ENCODE measurements around the gene NLK. TPM values are rescaled to one million over a fixed set of nuclear protein-coding genes. Genes with fewer than 3 reads are reported as not detected.

Gene NLK
- total RNA-seq, 1 donor from 2014 or later: 13.3 TPM

DNA sequence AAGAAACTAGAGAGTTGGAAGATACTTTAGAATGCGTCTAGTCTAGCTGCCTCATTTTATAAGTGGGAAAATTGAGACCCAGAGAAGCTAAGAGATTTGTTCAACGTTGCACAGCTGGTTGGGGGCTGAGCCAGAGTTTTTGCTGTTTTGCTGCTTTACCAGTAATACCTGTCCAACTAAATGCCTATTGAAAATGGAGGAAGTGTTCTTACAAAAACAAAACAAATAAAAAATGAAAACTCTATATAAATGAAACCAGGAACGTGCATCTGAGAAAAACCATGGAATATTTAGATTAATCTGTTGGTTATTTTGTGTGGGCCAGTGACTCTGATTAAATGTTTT lies 13.8 kb downstream of the NLK start:
- Histone ChIP-seq H3K4me3 (no peak overlapping the region), H3K4me1 (peaks cover 53% of the 10 kb centered on the region), H3K36me3 (no peaks in the 10 kb centered on the region), H3K9me3 (no peaks in the 10 kb centered on the region), H3K27ac (no peak overlapping the region), H3K27me3 (no peaks in the 10 kb centered on the region)
- TF ChIP-seq POLR2AphosphoS5 (IDR thresholded peaks at IDR 0.05; ENCODE audit: insufficient read depth in 1 of 2, low read depth in 1 of 2): no peak
- no peak for TF ChIP-seq POLR2A (IDR thresholded peaks at IDR 0.05)
- TF ChIP-seq, protein P1, sequence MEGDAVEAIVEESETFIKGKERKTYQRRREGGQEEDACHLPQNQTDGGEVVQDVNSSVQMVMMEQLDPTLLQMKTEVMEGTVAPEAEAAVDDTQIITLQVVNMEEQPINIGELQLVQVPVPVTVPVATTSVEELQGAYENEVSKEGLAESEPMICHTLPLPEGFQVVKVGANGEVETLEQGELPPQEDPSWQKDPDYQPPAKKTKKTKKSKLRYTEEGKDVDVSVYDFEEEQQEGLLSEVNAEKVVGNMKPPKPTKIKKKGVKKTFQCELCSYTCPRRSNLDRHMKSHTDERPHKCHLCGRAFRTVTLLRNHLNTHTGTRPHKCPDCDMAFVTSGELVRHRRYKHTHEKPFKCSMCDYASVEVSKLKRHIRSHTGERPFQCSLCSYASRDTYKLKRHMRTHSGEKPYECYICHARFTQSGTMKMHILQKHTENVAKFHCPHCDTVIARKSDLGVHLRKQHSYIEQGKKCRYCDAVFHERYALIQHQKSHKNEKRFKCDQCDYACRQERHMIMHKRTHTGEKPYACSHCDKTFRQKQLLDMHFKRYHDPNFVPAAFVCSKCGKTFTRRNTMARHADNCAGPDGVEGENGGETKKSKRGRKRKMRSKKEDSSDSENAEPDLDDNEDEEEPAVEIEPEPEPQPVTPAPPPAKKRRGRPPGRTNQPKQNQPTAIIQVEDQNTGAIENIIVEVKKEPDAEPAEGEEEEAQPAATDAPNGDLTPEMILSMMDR (IDR thresholded peaks at IDR 0.05): no peak
- no peak for DNase-seq (ENCODE audit: extremely low spot score in 2 of 2)
- intact Hi-C loops (cut with DNase I): no loop called here

DNA sequence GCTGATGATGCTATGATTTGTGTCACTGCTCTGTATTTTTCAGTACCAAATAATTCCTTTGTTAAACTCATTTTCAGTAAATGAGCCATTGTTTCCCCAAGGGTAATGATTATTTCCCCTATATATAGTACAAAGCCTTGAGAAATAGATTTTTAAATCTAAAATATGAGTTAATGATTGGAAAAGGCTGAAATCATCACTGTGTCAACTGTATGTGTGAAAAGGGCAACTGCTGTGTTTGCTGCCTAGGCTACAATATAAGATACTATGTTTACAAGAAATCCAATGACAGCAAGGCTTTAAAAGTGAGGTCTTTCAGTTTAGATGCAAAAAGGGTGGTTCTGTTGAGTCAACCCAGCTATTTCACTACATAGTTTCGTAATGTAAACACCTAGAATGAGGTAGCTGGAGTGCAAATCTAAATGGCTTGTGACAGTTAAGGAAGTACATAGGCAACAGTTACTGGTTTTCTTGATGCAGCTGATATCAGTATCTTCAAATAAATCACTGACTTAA lies 15.3 kb downstream of the NLK start:
- peaks cover 38% of the 10 kb centered on the region for H3K4me1 ChIP-seq
- H3K9me3 ChIP-seq: no peaks in the 10 kb centered on the region
- DNase-seq (ENCODE audit: extremely low spot score in 2 of 2): no peak
- intact Hi-C loops (cut with DNase I): no loop called here
- H3K36me3 ChIP-seq: no peaks in the 10 kb centered on the region
- TF ChIP-seq POLR2AphosphoS5 (IDR thresholded peaks at IDR 0.05; ENCODE audit: insufficient read depth in 1 of 2, low read depth in 1 of 2) (no peak), POLR2A (IDR thresholded peaks at IDR 0.05) (no peak)
- TF ChIP-seq, protein P1 (IDR thresholded peaks at IDR 0.05): no peak
- H3K4me3 ChIP-seq: no peak overlapping the region
- no peaks in the 10 kb centered on the region for H3K27me3 ChIP-seq
- H3K27ac ChIP-seq: no peak overlapping the region

DNA sequence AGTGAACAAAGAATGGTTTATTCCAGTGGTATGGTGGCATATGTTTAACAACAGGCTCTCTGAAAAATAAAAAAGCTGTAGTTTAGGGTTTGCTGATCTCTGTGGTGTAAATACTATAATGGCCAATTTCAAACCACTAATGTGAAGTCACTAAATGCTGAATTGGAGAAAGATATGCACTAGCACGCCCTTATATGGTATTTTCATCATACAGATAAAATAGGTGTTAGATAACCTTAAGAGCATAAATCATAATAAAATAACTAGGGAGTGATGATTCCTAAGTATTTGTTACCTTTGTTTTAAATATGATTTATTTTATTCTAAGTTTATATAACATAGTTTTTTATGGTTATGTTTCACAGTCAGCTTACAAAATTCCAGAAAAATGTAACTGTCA lies 17.2 kb downstream of the NLK start:
- TF ChIP-seq POLR2AphosphoS5 (IDR thresholded peaks at IDR 0.05; ENCODE audit: insufficient read depth in 1 of 2, low read depth in 1 of 2) (no peak), POLR2A (IDR thresholded peaks at IDR 0.05) (no peak)
- TF ChIP-seq, protein P1 (IDR thresholded peaks at IDR 0.05): no peak
- no peak overlapping the region for H3K27ac ChIP-seq
- peaks cover 27% of the 10 kb centered on the region for H3K4me1 ChIP-seq
- intact Hi-C loops (cut with DNase I): no loop called here
- no peaks in the 10 kb centered on the region for H3K27me3 ChIP-seq
- H3K36me3 ChIP-seq: no peaks in the 10 kb centered on the region
- no peak overlapping the region for H3K4me3 ChIP-seq
- DNase-seq (ENCODE audit: extremely low spot score in 2 of 2): no peak
- H3K9me3 ChIP-seq: no peaks in the 10 kb centered on the region

DNA sequence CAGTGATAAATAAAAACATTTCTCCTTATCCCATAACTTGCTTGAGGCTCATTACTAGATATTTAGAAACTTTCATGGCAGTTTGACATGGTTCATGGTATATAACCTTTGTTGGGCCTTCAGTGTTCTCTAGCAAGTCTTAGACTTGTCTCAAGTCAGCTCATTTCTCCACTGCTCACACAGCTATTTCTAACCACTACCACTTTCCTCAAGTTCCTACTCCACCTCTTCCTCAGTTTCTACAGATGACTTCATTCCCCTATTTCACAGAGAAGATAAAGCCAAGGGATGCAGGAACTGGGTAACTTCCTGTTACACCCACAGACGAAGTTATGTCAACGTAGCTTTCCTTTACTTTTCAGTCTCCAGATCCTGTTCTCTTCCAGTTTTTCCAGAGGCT lies 23.2 kb downstream of the NLK start:
- H3K36me3 ChIP-seq: no peaks in the 10 kb centered on the region
- H3K27me3 ChIP-seq: no peaks in the 10 kb centered on the region
- intact Hi-C loops (cut with DNase I): no loop called here
- H3K4me1 ChIP-seq: no peaks in the 10 kb centered on the region
- no peak for TF ChIP-seq POLR2A (IDR thresholded peaks at IDR 0.05)
- TF ChIP-seq, protein P1 (IDR thresholded peaks at IDR 0.05): no peak
- TF ChIP-seq POLR2AphosphoS5 (IDR thresholded peaks at IDR 0.05; ENCODE audit: insufficient read depth in 1 of 2, low read depth in 1 of 2): no peak
- H3K27ac ChIP-seq: no peak overlapping the region
- no peak for DNase-seq (ENCODE audit: extremely low spot score in 2 of 2)
- no peak overlapping the region for H3K4me3 ChIP-seq
- no peaks in the 10 kb centered on the region for H3K9me3 ChIP-seq

DNA sequence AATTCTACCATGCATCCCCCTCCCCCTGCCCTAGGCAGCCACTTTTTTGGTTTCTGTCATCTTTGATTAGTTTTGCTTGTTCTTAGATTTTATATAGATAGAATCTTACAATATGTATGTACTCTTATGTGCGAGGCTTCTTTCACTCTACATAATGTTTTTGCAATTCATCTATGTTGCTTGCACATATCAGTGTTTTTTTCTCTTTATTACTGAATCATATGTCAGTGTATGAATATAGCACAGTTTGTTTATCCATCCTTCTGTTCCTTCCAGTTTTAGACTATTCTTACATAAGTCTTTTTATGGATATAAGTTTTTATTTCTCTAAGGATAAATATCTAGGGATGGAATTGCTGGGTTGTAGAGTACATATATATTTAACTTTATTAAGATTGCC lies 26.6 kb downstream of the NLK start:
- TF ChIP-seq POLR2AphosphoS5 (IDR thresholded peaks at IDR 0.05; ENCODE audit: insufficient read depth in 1 of 2, low read depth in 1 of 2) (no peak), POLR2A (IDR thresholded peaks at IDR 0.05) (no peak)
- TF ChIP-seq, protein P1 (IDR thresholded peaks at IDR 0.05): no peak
- no peaks in the 10 kb centered on the region for H3K36me3 ChIP-seq
- H3K4me3 ChIP-seq: no peak overlapping the region
- intact Hi-C loops (cut with DNase I): no loop called here
- H3K27ac ChIP-seq: no peak overlapping the region
- H3K9me3 ChIP-seq: no peaks in the 10 kb centered on the region
- no peaks in the 10 kb centered on the region for H3K27me3 ChIP-seq
- no peak for DNase-seq (ENCODE audit: extremely low spot score in 2 of 2)
- H3K4me1 ChIP-seq: no peaks in the 10 kb centered on the region
